WI38 (cell line): ENCODE measurements around the gene GALNT2.

Experiments
- H3K4me3 ChIP-seq: 2 replicates; pipeline ENCODE4 v1.5.1; 2011; ENCODE audit warnings: low read depth, mild to moderate bottlenecking, control low read depth, low read length
- CTCF ChIP-seq: IDR thresholded peaks from 2 replicates; pipeline ENCODE4 v1.5.1; 2012; ENCODE audit warnings: low read depth, mild to moderate bottlenecking, control low read depth, low read length

Gene GALNT2

GRCh38 chr1:230224101-230224960, 157.3 kb downstream of the GALNT2 start:
- TF ChIP-seq CTCF: no peak
- H3K4me3 ChIP-seq: no peak overlapping the region

GRCh38 chr1:230226007-230226800, 159.2 kb downstream of the GALNT2 start:
- no peak for TF ChIP-seq CTCF
- H3K4me3 ChIP-seq: no peak overlapping the region

GRCh38 chr1:230226814-230227213, 159.8 kb downstream of the GALNT2 start:
- no peak for TF ChIP-seq CTCF
- H3K4me3 ChIP-seq: no peak overlapping the region

- TF ChIP-seq CTCF: no peak
- no peak overlapping the region for H3K4me3 ChIP-seq
Measured at GRCh38 chr1:230228236-230228897, 161.3 kb downstream of the GALNT2 start.

- H3K4me3 ChIP-seq: no peak overlapping the region
- no peak for TF ChIP-seq CTCF
Measured at GRCh38 chr1:230230273-230230672, 163.2 kb downstream of the GALNT2 start.

GRCh38 chr1:230230948-230231773, 164.1 kb downstream of the GALNT2 start:
- no peak for TF ChIP-seq CTCF
- H3K4me3 ChIP-seq: no peak overlapping the region
